IMR-90 (cell line): Measurements from ENCODE around the gene SREBF2. TPM values are rescaled to one million over a fixed set of nuclear protein-coding genes. Genes with fewer than 3 reads are reported as not detected.

Experiments used
- ATAC-seq: fragments of 200-7000 bp; cut with Tn5 transposase; 2 replicates; pipeline ENCODE4 v1.9.1; 2020; ENCODE audit warnings: low read depth, mild to moderate bottlenecking, moderate library complexity
- BruUV-seq: library from RNA; stranded (reverse); fragments of 400-500 nt; replicated peaks from 2 replicates; lab custom pipeline; 2021; lab: Mats Ljungman, UMichigan
- CTCF ChIA-PET: fragments of 300-600 bp; formaldehyde crosslinking; extraction: SDS; loops from one replicate; lab custom pipeline; 2021; ENCODE audit warnings: antibody characterized with exemption; lab: Yijun Ruan, JAX
- POLR2A ChIA-PET: fragments of 300-600 bp; sonication (Branson Sonifier 250); formaldehyde crosslinking; loops from one replicate; lab custom pipeline; 2022; ENCODE audit warnings: antibody characterized with exemption; ENCODE audit not compliant: unreplicated experiment; lab: Charles Lee
- DNase-seq: peaks from one replicate; pipeline ENCODE4 v3.0.0; 2013
- H2AFZ ChIP-seq: replicated peaks from 2 replicates; pipeline ENCODE3; 2013; ENCODE audit warnings: low read length, mild to moderate bottlenecking; ENCODE audit not compliant: poor library complexity
- H2AK5ac ChIP-seq: 2 replicates; pipeline ENCODE4 v1.6.1; 2013; ENCODE audit warnings: low read depth, low read length, inconsistent platforms
- H2AK9ac ChIP-seq: replicated peaks from 2 replicates; pipeline ENCODE3; 2013; ENCODE audit warnings: mild to moderate bottlenecking, low read depth, low read length, moderate library complexity; ENCODE audit not compliant: poor library complexity
- H2BK120ac ChIP-seq: 2 replicates; pipeline ENCODE4 v1.6.1; 2013; ENCODE audit warnings: low read depth, low read length, inconsistent platforms
- H2BK15ac ChIP-seq: 3 replicates; pipeline ENCODE4 v1.6.1; 2013; ENCODE audit warnings: low read depth, low read length, inconsistent platforms
- H2BK20ac ChIP-seq: 2 replicates; pipeline ENCODE4 v1.6.1; 2013; ENCODE audit warnings: low read depth, mild to moderate bottlenecking, inconsistent platforms, low read length, moderate library complexity
- H2BK5ac ChIP-seq: 2 replicates; pipeline ENCODE4 v1.6.1; 2013; ENCODE audit warnings: mild to moderate bottlenecking, low read depth, low read length, inconsistent platforms; ENCODE audit not compliant: poor library complexity, severe bottlenecking
- H3K14ac ChIP-seq: replicated peaks from 2 replicates; pipeline ENCODE4 v1.6.1; 2013; ENCODE audit warnings: low read depth, low read length, inconsistent platforms
- H3K18ac ChIP-seq: 2 replicates; pipeline ENCODE4 v1.6.1; 2013; ENCODE audit warnings: low read depth, low read length, control low read depth
- H3K23ac ChIP-seq: 2 replicates; pipeline ENCODE4 v1.6.1; 2013; ENCODE audit warnings: low read depth, low read length, inconsistent platforms
- H3K27ac ChIP-seq: 2 replicates; pipeline ENCODE4 v1.5.1; 2013; ENCODE audit warnings: mild to moderate bottlenecking, control low read depth, low read length; ENCODE audit not compliant: insufficient read depth
- H3K27me3 ChIP-seq: 2 replicates; pipeline ENCODE4 v1.6.1; 2013; ENCODE audit warnings: low read length; ENCODE audit not compliant: control insufficient read depth, insufficient read depth
- H3K36me3 ChIP-seq: 2 replicates; pipeline ENCODE4 v1.6.1; 2013; ENCODE audit warnings: low read length, mixed read lengths; ENCODE audit not compliant: control insufficient read depth, insufficient read depth
- H3K4ac ChIP-seq: 2 replicates; pipeline ENCODE4 v1.6.1; 2013; ENCODE audit warnings: low read depth, low read length, inconsistent platforms
- H3K4me1 ChIP-seq: 2 replicates; pipeline ENCODE4 v1.6.1; 2013; ENCODE audit warnings: low read length, mixed read lengths; ENCODE audit not compliant: control insufficient read depth, insufficient read depth
- H3K4me2 ChIP-seq: 2 replicates; pipeline ENCODE4 v1.6.1; 2013; ENCODE audit warnings: low read depth, mild to moderate bottlenecking, control low read depth, low read length, moderate library complexity
- H3K4me3 ChIP-seq: 2 replicates; pipeline ENCODE4 v1.5.1; 2013; ENCODE audit warnings: low read depth, mild to moderate bottlenecking, control low read depth, low read length, moderate library complexity; ENCODE audit not compliant: insufficient read depth
- H3K56ac ChIP-seq: 2 replicates; pipeline ENCODE4 v1.6.1; 2013; ENCODE audit warnings: low read length, inconsistent platforms; ENCODE audit not compliant: insufficient read depth; ENCODE audit errors: extremely low read depth
- H3K79me1 ChIP-seq, 2 experiments: 2 replicates each; pipeline ENCODE4 v1.6.1; 2013; ENCODE audit warnings: low read length in 2 of 2, inconsistent platforms in 1 of 2, low read depth in 1 of 2
- H3K9ac ChIP-seq: 2 replicates; pipeline ENCODE4 v1.6.1; 2013; ENCODE audit warnings: low read depth, low read length, control low read depth
- H3K9me1 ChIP-seq: 2 replicates; pipeline ENCODE4 v1.6.1; 2013; ENCODE audit warnings: low read length, inconsistent platforms; ENCODE audit not compliant: insufficient read depth
- H3K9me3 ChIP-seq: 2 replicates; pipeline ENCODE4 v1.6.1; 2013; ENCODE audit warnings: low read length; ENCODE audit not compliant: control insufficient read depth, insufficient read depth
- H4K20me1 ChIP-seq: 2 replicates; pipeline ENCODE4 v1.6.1; 2013; ENCODE audit warnings: low read length, inconsistent platforms; ENCODE audit not compliant: insufficient read depth
- H4K5ac ChIP-seq: 2 replicates; pipeline ENCODE4 v1.6.1; 2013; ENCODE audit warnings: mild to moderate bottlenecking, low read depth, low read length, control low read depth
- H4K8ac ChIP-seq, 2 experiments: 2 replicates each; pipeline ENCODE4 v1.6.1; 2013; ENCODE audit warnings: low read depth in 2 of 2, low read length in 2 of 2, control low read depth in 1 of 2, inconsistent platforms in 1 of 2
- H4K91ac ChIP-seq: 2 replicates; pipeline ENCODE4 v1.6.1; 2013; ENCODE audit warnings: low read depth, low read length, inconsistent platforms; ENCODE audit not compliant: insufficient read depth
- BHLHE40 ChIP-seq: fragments of 150-350 bp; IDR thresholded peaks from 2 replicates; pipeline ENCODE4 v1.6.1; 2016; ENCODE audit warnings: mild to moderate bottlenecking, low read depth, low read length
- CEBPB ChIP-seq: IDR thresholded peaks from 2 replicates; pipeline ENCODE4 v1.6.1; 2012; ENCODE audit warnings: low read depth, low read length, improper control_type of control experiment
- CHD1 ChIP-seq: IDR thresholded peaks from 2 replicates; pipeline ENCODE4 v1.6.1; 2012; ENCODE audit warnings: low read depth, low read length, improper control_type of control experiment
- CTCF ChIP-seq: conservative IDR thresholded peaks from 2 replicates; pipeline ENCODE4 v1.5.1; 2012; ENCODE audit warnings: mild to moderate bottlenecking, low read depth, low read length, improper control_type of control experiment
- FOS ChIP-seq: fragments of 150-350 bp; IDR thresholded peaks from 2 replicates; pipeline ENCODE4 v1.6.1; 2016; ENCODE audit warnings: low read depth, low read length
- MAFK ChIP-seq: IDR thresholded peaks from 2 replicates; pipeline ENCODE4 v1.6.1; 2012; ENCODE audit warnings: low read depth, low read length, improper control_type of control experiment
- MAZ ChIP-seq: IDR thresholded peaks from 2 replicates; pipeline ENCODE4 v1.6.1; 2012; ENCODE audit warnings: low read depth, mild to moderate bottlenecking, low read length, improper control_type of control experiment, moderate library complexity, borderline replicate concordance
- MXI1 ChIP-seq: IDR thresholded peaks from 2 replicates; pipeline ENCODE4 v1.6.1; 2012; ENCODE audit warnings: low read depth, mild to moderate bottlenecking, low read length, moderate library complexity, borderline replicate concordance
- NFE2L2 ChIP-seq: fragments of 150-350 bp; IDR thresholded peaks from 2 replicates; pipeline ENCODE4 v1.6.1; 2016; ENCODE audit warnings: low read depth, mild to moderate bottlenecking, low read length
- POLR2A ChIP-seq: IDR thresholded peaks from 2 replicates; pipeline ENCODE4 v1.6.1; 2012; ENCODE audit warnings: mild to moderate bottlenecking, low read depth, low read length
- RAD21 ChIP-seq: IDR thresholded peaks from 2 replicates; pipeline ENCODE4 v1.6.1; 2012; ENCODE audit warnings: low read length, improper control_type of control experiment
- RCOR1 ChIP-seq: IDR thresholded peaks from 2 replicates; pipeline ENCODE4 v1.6.1; 2012; ENCODE audit warnings: mild to moderate bottlenecking, low read length, improper control_type of control experiment; ENCODE audit not compliant: insufficient replicate concordance
- RFX5 ChIP-seq: IDR thresholded peaks from 2 replicates; pipeline ENCODE4 v1.8.0; 2012; ENCODE audit warnings: low read depth, mild to moderate bottlenecking, low read length, moderate library complexity
- SMC3 ChIP-seq: fragments of 150-350 bp; IDR thresholded peaks from 2 replicates; pipeline ENCODE4 v1.6.1; 2016; ENCODE audit warnings: low read depth, mild to moderate bottlenecking, antibody characterized with exemption, low read length, moderate library complexity
- USF2 ChIP-seq: fragments of 150-350 bp; IDR thresholded peaks from 2 replicates; pipeline ENCODE4 v1.6.1; 2017; ENCODE audit warnings: mild to moderate bottlenecking, antibody characterized with exemption, low read length, low read depth
- WGBS, 2 experiments: methylation state at CpG; one replicate each; pipeline versions ENCODE4 v1.1.5 to v1.1.7; 2013; ENCODE audit warnings: missing lambda C conversion rate in 2 of 2; ENCODE audit not compliant: insufficient read length in 1 of 2; ENCODE audit errors: extremely low coverage in 2 of 2; 5-methylcytosine and 5-hydroxymethylcytosine counted together
- dilution Hi-C: fragments of 300-500 bp; cut with HindIII; formaldehyde crosslinking; loops from one replicate; pipeline ENCODE4 v1.14.3; 2018; ENCODE audit warnings: low sequenced_read_pairs; ENCODE audit not compliant: unreplicated experiment
- in situ Hi-C: fragments of 300-500 bp; cut with MboI; formaldehyde crosslinking; loops from 3 replicates; pipeline ENCODE4 v1.14.3; 2019; ENCODE audit warnings: low sequenced_read_pairs, inconsistent platforms, mixed read lengths
- intact Hi-C: fragments of 100-400 bp; cut with micrococcal nuclease; formaldehyde crosslinking; loops from 2 replicates; pipeline ENCODE4 v1.10.0; 2022
- polyA plus RNA-seq, 3 experiments: library from polyadenylated mRNA; depleted of rRNA; stranded (reverse); fragments of >200 nt; gene quantifications; 2 replicates each; pipeline ENCODE4 v1.2.3, GENCODE V29; 2012; ENCODE audit warnings: low replicate concordance in 1 of 3
- total RNA-seq: library from RNA; depleted of rRNA; stranded (reverse); fragments of >200 nt; gene quantifications from 2 replicates; pipeline ENCODE4 v1.2.3, GENCODE V29; 2012
- TF ChIP-seq, protein P1 (sequence below): fragments of 150-350 bp; IDR thresholded peaks from 2 replicates; pipeline ENCODE4 v1.6.1; 2016; ENCODE audit warnings: low read depth, mild to moderate bottlenecking, low read length, moderate library complexity, borderline replicate concordance

Gene SREBF2
- total and polyA plus RNA-seq, 2 of the 4 experiments (the other 2 are of a cell fraction): 8.1 to 47.4 TPM

GRCh38 chr22:41812805-41813545, 19.9 kb upstream of the SREBF2 start:
- H2AK9ac ChIP-seq: no peak overlapping the region
- DNase-seq: no peak
- H3K27me3 ChIP-seq: no peaks in the 10 kb centered on the region
- H2BK15ac ChIP-seq: no peak overlapping the region
- H3K4me2 ChIP-seq: no peak overlapping the region
- H3K79me1 ChIP-seq: peaks cover 0 to 3% of the 10 kb centered on the region in 2 experiments; a peak in 1 of 4 replicates
- no peak overlapping the region for H4K8ac ChIP-seq
- H3K23ac ChIP-seq: no peak overlapping the region
- no peak overlapping the region for H3K4ac ChIP-seq
- H3K36me3 ChIP-seq: peaks cover 6% of the 10 kb centered on the region; the same call in 1 of the 2 replicates
- no peaks in the 10 kb centered on the region for H4K20me1 ChIP-seq
- BruUV-seq: no TSS peak
- POLR2A ChIA-PET: no interaction called here
- no peak overlapping the region for H3K4me3 ChIP-seq
- no peak overlapping the region for H3K56ac ChIP-seq
- no peak overlapping the region for H3K9ac ChIP-seq
- H3K9me1 ChIP-seq: peaks cover 12% of the 10 kb centered on the region
- no peak for ATAC-seq
- H3K4me1 ChIP-seq: no peaks in the 10 kb centered on the region
- H3K18ac ChIP-seq: no peak overlapping the region
- no peak overlapping the region for H2AFZ ChIP-seq
- in situ Hi-C loops (no loop called here), intact Hi-C loops (no loop called here), dilution Hi-C loops (no loop called here)
- H3K27ac ChIP-seq: no peak overlapping the region
- no peak overlapping the region for H4K91ac ChIP-seq
- no peak overlapping the region for H3K14ac ChIP-seq
- no peak for TF ChIP-seq RAD21
- TF ChIP-seq RFX5: no peak
- TF ChIP-seq CHD1: no peak
- no peak for TF ChIP-seq CEBPB
- TF ChIP-seq CTCF: no peak
- no peak for TF ChIP-seq SMC3
- TF ChIP-seq, protein P1, sequence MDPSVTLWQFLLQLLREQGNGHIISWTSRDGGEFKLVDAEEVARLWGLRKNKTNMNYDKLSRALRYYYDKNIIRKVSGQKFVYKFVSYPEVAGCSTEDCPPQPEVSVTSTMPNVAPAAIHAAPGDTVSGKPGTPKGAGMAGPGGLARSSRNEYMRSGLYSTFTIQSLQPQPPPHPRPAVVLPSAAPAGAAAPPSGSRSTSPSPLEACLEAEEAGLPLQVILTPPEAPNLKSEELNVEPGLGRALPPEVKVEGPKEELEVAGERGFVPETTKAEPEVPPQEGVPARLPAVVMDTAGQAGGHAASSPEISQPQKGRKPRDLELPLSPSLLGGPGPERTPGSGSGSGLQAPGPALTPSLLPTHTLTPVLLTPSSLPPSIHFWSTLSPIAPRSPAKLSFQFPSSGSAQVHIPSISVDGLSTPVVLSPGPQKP: no peak
- TF ChIP-seq MAZ: no peak
- no peak for TF ChIP-seq BHLHE40
- TF ChIP-seq RCOR1: no peak
- no peak for TF ChIP-seq NFE2L2
- TF ChIP-seq FOS: no peak
- no peak for TF ChIP-seq MAFK
- no peak for TF ChIP-seq MXI1
- no peak for TF ChIP-seq USF2
- no peak for TF ChIP-seq POLR2A
- 92% methylated on average over 6 of the region's 16 CpGs; no CpG with 5 or more reads in 1 of the 2 experiments for WGBS, 2 experiments
- no peak overlapping the region for H2AK5ac ChIP-seq
- H2BK5ac ChIP-seq: no peak overlapping the region
- H2BK20ac ChIP-seq: no peak overlapping the region
- CTCF ChIA-PET: no interaction called here
- H2BK120ac ChIP-seq: no peak overlapping the region
- no peaks in the 10 kb centered on the region for H3K9me3 ChIP-seq
- no peak overlapping the region for H4K5ac ChIP-seq
